Lung microvascular endothelial cell (primary cell): ENCODE measurements around the gene SH3PXD2B. TPM values are rescaled to one million over a fixed set of nuclear protein-coding genes. Genes with fewer than 3 reads are reported as not detected.
"Not testable (repeated sequence)": the region's sequence is repeated elsewhere in the genome, so short reads cannot be mapped to it uniquely, and the experiment has no call there.

Experiments
- DNase-seq, 2 donors: peaks; one replicate each; pipeline versions ENCODE4 v3.0.0 to v3.0.0-alpha.2; 2010; ENCODE audit warnings: low read depth in 2 of 2
- total RNA-seq: library from RNA; depleted of rRNA; stranded (reverse); fragments of >200 nt; gene quantifications from 2 replicates; pipeline ENCODE4 v1.2.1, GENCODE V29; 2014

Gene SH3PXD2B
- total RNA-seq, 1 donor from 2014 or later, result 13.5 TPM

GRCh38 chr5:172485511-172486202, 31.3 kb upstream of the SH3PXD2B start:
- DNase-seq, result no peak

- DNase-seq, result no peak
These were observed 30.3 kb upstream of the SH3PXD2B start for GRCh38 chr5:172484664-172485063.

- DNase-seq, result no peak
These were observed 28.1 kb upstream of the SH3PXD2B start for GRCh38 chr5:172482156-172483020.

- DNase-seq, result no peak
These were observed 26.9 kb upstream of the SH3PXD2B start for GRCh38 chr5:172481011-172481800.

- no peak for DNase-seq
These were observed 25.4 kb upstream of the SH3PXD2B start for GRCh38 chr5:172479784-172480115.

- DNase-seq, result peak; percentile 93
These were observed 24.9 kb upstream of the SH3PXD2B start for GRCh38 chr5:172479034-172479783.

- not testable (repeated sequence) for DNase-seq
These were observed 24.3 kb upstream of the SH3PXD2B start for GRCh38 chr5:172478695-172479033.

- no peak for DNase-seq
These were observed 23.9 kb upstream of the SH3PXD2B start for GRCh38 chr5:172478256-172478655.

- no peak for DNase-seq
These were observed 23.1 kb upstream of the SH3PXD2B start for GRCh38 chr5:172477466-172477865.

GRCh38 chr5:172474293-172474692, 20.0 kb upstream of the SH3PXD2B start:
- DNase-seq, result no peak

- no peak for DNase-seq
These were observed 19.1 kb upstream of the SH3PXD2B start for GRCh38 chr5:172473427-172473826.

- no peak for DNase-seq
These were observed 15.4 kb upstream of the SH3PXD2B start for GRCh38 chr5:172469697-172470096.

GRCh38 chr5:172466062-172466461, 11.7 kb upstream of the SH3PXD2B start:
- no peak for DNase-seq

- no peak for DNase-seq
These were observed 8.7 kb upstream of the SH3PXD2B start for GRCh38 chr5:172463031-172463430.

- DNase-seq, result no peak
These were observed 5.4 kb upstream of the SH3PXD2B start for GRCh38 chr5:172459783-172460165.

- no peak for DNase-seq
These were observed 4.9 kb upstream of the SH3PXD2B start for GRCh38 chr5:172458976-172459782.

GRCh38 chr5:172456076-172456722, 1.9 kb upstream of the SH3PXD2B start:
- DNase-seq, result peak in 1 of 2 donors; percentile 42

GRCh38 chr5:172455511-172456061, 1.3 kb upstream of the SH3PXD2B start:
- peak; percentile 71 to 87 for DNase-seq

GRCh38 chr5:172455087-172455381, 709 bp upstream of the SH3PXD2B start:
- DNase-seq, result peak in 1 of 2 donors; percentile 15

GRCh38 chr5:172453986-172454357, 353 bp downstream of the SH3PXD2B start:
- peak; percentile 39 to 48 for DNase-seq
